HepG2 (cell line): ENCODE data around the gene SGO1. TPM values are rescaled to one million over a fixed set of nuclear protein-coding genes. Genes with fewer than 3 reads are reported as not detected.

Experiments
- CEBPG ChIP-seq: IDR thresholded peaks from 2 replicates; pipeline ENCODE4 v1.6.1; 2016
- ESRRA ChIP-seq: sonication (generic); formaldehyde crosslinking; IDR thresholded peaks from 2 replicates; pipeline ENCODE4 v1.5.1; 2020; ENCODE audit warnings: mild to moderate bottlenecking, low read depth, missing genetic modification reagents
- GFI1 ChIP-seq: sonication (generic); formaldehyde crosslinking; IDR thresholded peaks from 2 replicates; pipeline ENCODE4 v1.5.0; 2020; ENCODE audit warnings: missing genetic modification reagents, mild to moderate bottlenecking, borderline replicate concordance
- HDAC1 ChIP-seq: sonication (generic); formaldehyde crosslinking; IDR thresholded peaks from 2 replicates; pipeline ENCODE4 v1.5.1; 2020; ENCODE audit warnings: mild to moderate bottlenecking, missing genetic modification reagents
- HMGA1 ChIP-seq: sonication (generic); formaldehyde crosslinking; conservative IDR thresholded peaks from 2 replicates; pipeline ENCODE4 v1.4.0; 2020; ENCODE audit warnings: missing genetic modification reagents
- HNRNPK ChIP-seq: fragments of 200-400 bp; formaldehyde crosslinking; IDR thresholded peaks from 2 replicates; pipeline ENCODE4 v1.6.1; 2018; ENCODE audit warnings: low read length, low read depth, moderate library complexity, mild to moderate bottlenecking; ENCODE audit not compliant: poor library complexity, severe bottlenecking
- NFE2L1 ChIP-seq: sonication (generic); formaldehyde crosslinking; IDR thresholded peaks from 2 replicates; pipeline ENCODE4 v1.4.0; 2020; ENCODE audit warnings: missing genetic modification reagents, mild to moderate bottlenecking, borderline replicate concordance
- PHF5A ChIP-seq: IDR thresholded peaks from one replicate; pipeline ENCODE4 v1.6.1; 2018; ENCODE audit warnings: low read depth, missing genetic modification reagents; ENCODE audit not compliant: unreplicated experiment
- POLR2AphosphoS2 ChIP-seq: IDR thresholded peaks from 2 replicates; pipeline ENCODE4 v1.6.1; 2011; ENCODE audit warnings: low read depth, low read length, improper control_type of control experiment
- STAT5B ChIP-seq: sonication (generic); formaldehyde crosslinking; IDR thresholded peaks from 2 replicates; pipeline ENCODE4 v1.4.0; 2020; ENCODE audit warnings: missing genetic modification reagents
- THYN1 ChIP-seq: sonication (generic); formaldehyde crosslinking; IDR thresholded peaks from 2 replicates; pipeline ENCODE4 v1.8.1; 2023; ENCODE audit warnings: low read depth, mild to moderate bottlenecking, moderate library complexity, missing genetic modification reagents, borderline replicate concordance
- ZC3H4 ChIP-seq: sonication (generic); formaldehyde crosslinking; IDR thresholded peaks from 2 replicates; pipeline ENCODE4 v1.4.0; 2020; ENCODE audit warnings: missing genetic modification reagents, borderline replicate concordance
- ZKSCAN5 ChIP-seq: sonication (generic); formaldehyde crosslinking; IDR thresholded peaks from 2 replicates; pipeline ENCODE4 v1.5.1; 2020; ENCODE audit warnings: mild to moderate bottlenecking, missing genetic modification reagents
- ZMYM4 ChIP-seq: sonication (generic); formaldehyde crosslinking; IDR thresholded peaks from 2 replicates; pipeline ENCODE4 v1.8.1; 2023; ENCODE audit warnings: mild to moderate bottlenecking, missing genetic modification reagents
- ZNF124 ChIP-seq: sonication (generic); formaldehyde crosslinking; IDR thresholded peaks from 2 replicates; pipeline ENCODE4 v1.4.0; 2020; ENCODE audit warnings: missing genetic modification reagents
- ZNF205 ChIP-seq: IDR thresholded peaks from 2 replicates; pipeline ENCODE4 v1.6.1; 2018; ENCODE audit warnings: missing biosample characterization, missing genetic modification reagents
- ZNF234 ChIP-seq: sonication (generic); formaldehyde crosslinking; conservative IDR thresholded peaks from 2 replicates; pipeline ENCODE4 v1.5.1; 2020; ENCODE audit warnings: mild to moderate bottlenecking, missing genetic modification reagents
- ZNF549 ChIP-seq: sonication (generic); formaldehyde crosslinking; IDR thresholded peaks from 2 replicates; pipeline ENCODE4 v1.5.0; 2020; ENCODE audit warnings: missing genetic modification reagents
- ZNF567 ChIP-seq: sonication (generic); formaldehyde crosslinking; IDR thresholded peaks from 2 replicates; pipeline ENCODE4 v1.8.1; 2023; ENCODE audit warnings: mild to moderate bottlenecking, missing genetic modification reagents, borderline replicate concordance
- ZNF615 ChIP-seq: sonication (generic); formaldehyde crosslinking; IDR thresholded peaks from 2 replicates; pipeline ENCODE4 v1.5.0; 2020; ENCODE audit warnings: mild to moderate bottlenecking, missing genetic modification reagents, borderline replicate concordance
- polyA plus RNA-seq, 8 experiments: library from polyadenylated mRNA; depleted of rRNA in 3 of 8; stranded (reverse) in 7 of 8; unstranded in 1 of 8; fragments of >200 nt; fragmentation: Illumina TruSeq in 4 of 8; extraction: Trizol in 4 of 8; gene quantifications; 2 replicates each; pipeline versions ENCODE4 v1.2.1 to v1.2.3, GENCODE V29; 2011 to 2016; ENCODE audit warnings: low read depth in 4 of 8, missing spikeins in 1 of 8, mixed read lengths in 1 of 8; ENCODE audit not compliant: insufficient read depth in 1 of 8
- total RNA-seq, 5 experiments: library from RNA; depleted of rRNA; stranded (reverse); fragments of >200 nt; fragmentation: Illumina TruSeq; extraction: Trizol; gene quantifications; 2 replicates each; pipeline ENCODE4 v1.2.3, GENCODE V29; 2016; ENCODE audit warnings: low read depth in 1 of 5
- TF ChIP-seq, protein P1 (sequence below): sonication (generic); formaldehyde crosslinking; IDR thresholded peaks from 2 replicates; pipeline ENCODE4 v1.5.1; 2020; ENCODE audit warnings: mild to moderate bottlenecking, missing genetic modification reagents, moderate library complexity
- TF ChIP-seq, protein P2 (sequence below): sonication (generic); formaldehyde crosslinking; IDR thresholded peaks from 2 replicates; pipeline ENCODE4 v1.5.0; 2020; ENCODE audit warnings: missing genetic modification reagents
- TF ChIP-seq, protein P3 (sequence below): sonication (generic); formaldehyde crosslinking; IDR thresholded peaks from 2 replicates; pipeline ENCODE4 v1.4.0; 2020; ENCODE audit warnings: missing genetic modification reagents
- TF ChIP-seq, protein P4 (sequence below): sonication (generic); formaldehyde crosslinking; IDR thresholded peaks from 2 replicates; pipeline ENCODE4 v1.4.0; 2020; ENCODE audit warnings: missing genetic modification reagents

Gene SGO1
- total and polyA plus RNA-seq, 2 of the 13 experiments (the other 11 are each of a cell fraction or from before 2014, with no cell fraction given), result 2.1 to 16.1 TPM

- TF ChIP-seq THYN1 (CRISPR knock-in tag) (no peak; the same call in 1 of the 2 replicates), ZNF234 (CRISPR knock-in tag) (no peak), ZMYM4 (CRISPR knock-in tag) (peak; percentile 99), ZNF205 (no peak), HNRNPK (no peak), ZC3H4 (CRISPR knock-in tag) (no peak), GFI1 (CRISPR knock-in tag) (no peak), ESRRA (no peak), PHF5A (no peak), CEBPG (CRISPR knock-in tag) (no peak), ZNF567 (CRISPR knock-in tag) (peak; percentile 76; the same call in 1 of the 2 replicates), ZNF549 (no peak), ZNF124 (no peak), NFE2L1 (no peak), HMGA1 (CRISPR knock-in tag) (no peak), POLR2AphosphoS2 (no peak), STAT5B (no peak), ZNF615 (peak; percentile 50; the same call in 1 of the 2 replicates), HDAC1 (peak; percentile 100), ZKSCAN5 (no peak)
- TF ChIP-seq, protein P1, sequence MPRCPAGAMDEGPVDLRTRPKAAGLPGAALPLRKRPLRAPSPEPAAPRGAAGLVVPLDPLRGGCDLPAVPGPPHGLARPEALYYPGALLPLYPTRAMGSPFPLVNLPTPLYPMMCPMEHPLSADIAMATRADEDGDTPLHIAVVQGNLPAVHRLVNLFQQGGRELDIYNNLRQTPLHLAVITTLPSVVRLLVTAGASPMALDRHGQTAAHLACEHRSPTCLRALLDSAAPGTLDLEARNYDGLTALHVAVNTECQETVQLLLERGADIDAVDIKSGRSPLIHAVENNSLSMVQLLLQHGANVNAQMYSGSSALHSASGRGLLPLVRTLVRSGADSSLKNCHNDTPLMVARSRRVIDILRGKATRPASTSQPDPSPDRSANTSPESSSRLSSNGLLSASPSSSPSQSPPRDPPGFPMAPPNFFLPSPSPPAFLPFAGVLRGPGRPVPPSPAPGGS, result no peak
- TF ChIP-seq, protein P2, sequence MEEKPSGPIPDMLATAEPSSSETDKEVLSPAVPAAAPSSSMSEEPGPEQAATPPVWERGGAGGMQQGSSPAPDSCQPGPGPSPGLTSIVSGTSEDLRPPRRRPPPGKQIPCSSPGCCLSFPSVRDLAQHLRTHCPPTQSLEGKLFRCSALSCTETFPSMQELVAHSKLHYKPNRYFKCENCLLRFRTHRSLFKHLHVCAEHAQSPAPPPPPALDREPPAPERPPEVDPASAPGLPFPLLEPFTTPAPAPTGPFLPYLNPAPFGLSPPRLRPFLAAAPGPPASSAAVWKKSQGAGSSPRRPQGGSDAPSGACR (CRISPR knock-in tag), result no peak
- TF ChIP-seq, protein P3, sequence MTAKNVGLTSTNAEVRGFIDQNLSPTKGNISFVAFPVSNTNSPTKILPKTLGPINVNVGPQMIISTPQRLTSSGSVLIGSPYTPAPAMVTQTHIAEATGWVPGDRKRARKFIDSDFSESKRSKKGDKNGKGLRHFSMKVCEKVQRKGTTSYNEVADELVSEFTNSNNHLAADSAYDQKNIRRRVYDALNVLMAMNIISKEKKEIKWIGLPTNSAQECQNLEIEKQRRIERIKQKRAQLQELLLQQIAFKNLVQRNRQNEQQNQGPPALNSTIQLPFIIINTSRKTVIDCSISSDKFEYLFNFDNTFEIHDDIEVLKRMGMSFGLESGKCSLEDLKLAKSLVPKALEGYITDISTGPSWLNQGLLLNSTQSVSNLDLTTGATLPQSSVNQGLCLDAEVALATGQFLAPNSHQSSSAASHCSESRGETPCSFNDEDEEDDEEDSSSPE (CRISPR knock-in tag), result peak; percentile 100
- TF ChIP-seq, protein P4, sequence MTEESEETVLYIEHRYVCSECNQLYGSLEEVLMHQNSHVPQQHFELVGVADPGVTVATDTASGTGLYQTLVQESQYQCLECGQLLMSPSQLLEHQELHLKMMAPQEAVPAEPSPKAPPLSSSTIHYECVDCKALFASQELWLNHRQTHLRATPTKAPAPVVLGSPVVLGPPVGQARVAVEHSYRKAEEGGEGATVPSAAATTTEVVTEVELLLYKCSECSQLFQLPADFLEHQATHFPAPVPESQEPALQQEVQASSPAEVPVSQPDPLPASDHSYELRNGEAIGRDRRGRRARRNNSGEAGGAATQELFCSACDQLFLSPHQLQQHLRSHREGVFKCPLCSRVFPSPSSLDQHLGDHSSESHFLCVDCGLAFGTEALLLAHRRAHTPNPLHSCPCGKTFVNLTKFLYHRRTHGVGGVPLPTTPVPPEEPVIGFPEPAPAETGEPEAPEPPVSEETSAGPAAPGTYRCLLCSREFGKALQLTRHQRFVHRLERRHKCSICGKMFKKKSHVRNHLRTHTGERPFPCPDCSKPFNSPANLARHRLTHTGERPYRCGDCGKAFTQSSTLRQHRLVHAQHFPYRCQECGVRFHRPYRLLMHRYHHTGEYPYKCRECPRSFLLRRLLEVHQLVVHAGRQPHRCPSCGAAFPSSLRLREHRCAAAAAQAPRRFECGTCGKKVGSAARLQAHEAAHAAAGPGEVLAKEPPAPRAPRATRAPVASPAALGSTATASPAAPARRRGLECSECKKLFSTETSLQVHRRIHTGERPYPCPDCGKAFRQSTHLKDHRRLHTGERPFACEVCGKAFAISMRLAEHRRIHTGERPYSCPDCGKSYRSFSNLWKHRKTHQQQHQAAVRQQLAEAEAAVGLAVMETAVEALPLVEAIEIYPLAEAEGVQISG, result peak; percentile 72
Observed at GRCh38 chr3:20185679-20186599, at the start of gene SGO1 (continued).
